Brain microvascular endothelial cell (primary cell): ENCODE measurements around the gene ADORA2A.

Experiments used
- DNase-seq: peaks from one replicate; pipeline ENCODE4 v3.0.0-alpha.2; 2020
- H3K27ac ChIP-seq: fragments of 250-450 bp; sonication (Bioruptor Pico); 2 replicates; pipeline ENCODE4 v1.5.1; 2020; ENCODE audit warnings: mild to moderate bottlenecking, moderate library complexity
- H3K27me3 ChIP-seq: fragments of 250-450 bp; sonication (Bioruptor Pico); replicated peaks from 2 replicates; pipeline ENCODE4 v1.5.1; 2020; ENCODE audit warnings: mild to moderate bottlenecking
- H3K36me3 ChIP-seq: fragments of 250-450 bp; sonication (Bioruptor Pico); replicated peaks from 2 replicates; pipeline ENCODE4 v1.5.1; 2020; ENCODE audit warnings: mild to moderate bottlenecking
- H3K4me3 ChIP-seq: 2 replicates; pipeline ENCODE4 v1.5.1; 2011; ENCODE audit warnings: low read depth, mild to moderate bottlenecking, control low read depth, low read length, moderate library complexity
- in situ Hi-C: cut with HindIII; loops from 2 replicates; pipeline ENCODE4 v1.10.0; 2017; ENCODE audit warnings: low sequenced_read_pairs, low pct_ligation_motif_present
- TF ChIP-seq, protein P1 (sequence below): IDR thresholded peaks from 2 replicates; pipeline ENCODE4 v1.5.1; 2011; ENCODE audit warnings: low read depth, mild to moderate bottlenecking, moderate library complexity, low read length, control low read depth, inconsistent platforms; ENCODE audit errors: missing control alignments

Gene ADORA2A

DNA sequence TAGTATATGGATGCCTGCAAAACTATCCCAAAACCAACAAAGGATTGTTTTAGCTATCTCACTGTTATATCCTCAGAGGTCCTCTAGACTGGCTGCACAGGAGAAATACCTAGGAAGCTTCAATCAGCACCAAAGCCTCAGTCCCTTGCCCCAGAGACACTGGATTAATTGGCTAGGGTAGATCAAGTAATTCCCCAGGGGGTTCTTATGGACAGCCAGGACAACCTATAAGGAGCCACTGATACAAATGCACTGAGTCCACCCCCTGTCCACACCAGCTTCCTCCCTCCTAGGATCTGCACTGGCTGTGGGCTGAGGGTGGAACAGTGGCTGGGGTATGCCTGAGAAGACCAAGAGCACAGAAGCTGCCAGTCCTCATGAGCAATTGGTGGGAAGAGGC is 16.3 kb downstream of the ADORA2A start:
- Histone ChIP-seq H3K36me3 (no peaks in the 10 kb centered on the region), H3K27ac (no peak overlapping the region), H3K27me3 (no peaks in the 10 kb centered on the region), H3K4me3 (no peak overlapping the region)
- TF ChIP-seq, protein P1, sequence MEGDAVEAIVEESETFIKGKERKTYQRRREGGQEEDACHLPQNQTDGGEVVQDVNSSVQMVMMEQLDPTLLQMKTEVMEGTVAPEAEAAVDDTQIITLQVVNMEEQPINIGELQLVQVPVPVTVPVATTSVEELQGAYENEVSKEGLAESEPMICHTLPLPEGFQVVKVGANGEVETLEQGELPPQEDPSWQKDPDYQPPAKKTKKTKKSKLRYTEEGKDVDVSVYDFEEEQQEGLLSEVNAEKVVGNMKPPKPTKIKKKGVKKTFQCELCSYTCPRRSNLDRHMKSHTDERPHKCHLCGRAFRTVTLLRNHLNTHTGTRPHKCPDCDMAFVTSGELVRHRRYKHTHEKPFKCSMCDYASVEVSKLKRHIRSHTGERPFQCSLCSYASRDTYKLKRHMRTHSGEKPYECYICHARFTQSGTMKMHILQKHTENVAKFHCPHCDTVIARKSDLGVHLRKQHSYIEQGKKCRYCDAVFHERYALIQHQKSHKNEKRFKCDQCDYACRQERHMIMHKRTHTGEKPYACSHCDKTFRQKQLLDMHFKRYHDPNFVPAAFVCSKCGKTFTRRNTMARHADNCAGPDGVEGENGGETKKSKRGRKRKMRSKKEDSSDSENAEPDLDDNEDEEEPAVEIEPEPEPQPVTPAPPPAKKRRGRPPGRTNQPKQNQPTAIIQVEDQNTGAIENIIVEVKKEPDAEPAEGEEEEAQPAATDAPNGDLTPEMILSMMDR = no peak
- in situ Hi-C loops = no loop called here
- DNase-seq = no peak

DNA sequence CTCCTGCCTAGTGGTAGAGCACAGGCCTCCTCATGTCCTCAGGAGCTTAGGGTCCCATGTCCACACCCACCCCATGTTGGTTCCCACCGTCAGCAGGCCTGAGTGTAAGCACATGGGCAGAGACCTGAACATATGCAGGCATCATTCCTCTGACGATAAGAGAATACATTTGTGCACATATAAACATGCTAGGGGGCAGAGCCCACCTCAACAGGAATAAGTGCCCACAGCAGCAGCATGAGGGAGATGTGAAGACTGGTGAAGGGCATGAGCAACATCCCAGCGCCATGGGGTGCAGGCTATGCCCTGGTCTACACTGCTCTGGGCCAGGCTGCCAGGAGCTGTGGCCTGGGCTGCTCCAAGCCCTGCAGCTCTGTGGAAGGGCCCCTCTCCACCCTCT is 16.9 kb downstream of the ADORA2A start:
- in situ Hi-C loops = no loop called here
- H3K4me3 ChIP-seq = no peak overlapping the region
- H3K27ac ChIP-seq = no peak overlapping the region
- TF ChIP-seq, protein P1 = no peak
- no peaks in the 10 kb centered on the region for H3K36me3 ChIP-seq
- no peaks in the 10 kb centered on the region for H3K27me3 ChIP-seq
- no peak for DNase-seq

DNA sequence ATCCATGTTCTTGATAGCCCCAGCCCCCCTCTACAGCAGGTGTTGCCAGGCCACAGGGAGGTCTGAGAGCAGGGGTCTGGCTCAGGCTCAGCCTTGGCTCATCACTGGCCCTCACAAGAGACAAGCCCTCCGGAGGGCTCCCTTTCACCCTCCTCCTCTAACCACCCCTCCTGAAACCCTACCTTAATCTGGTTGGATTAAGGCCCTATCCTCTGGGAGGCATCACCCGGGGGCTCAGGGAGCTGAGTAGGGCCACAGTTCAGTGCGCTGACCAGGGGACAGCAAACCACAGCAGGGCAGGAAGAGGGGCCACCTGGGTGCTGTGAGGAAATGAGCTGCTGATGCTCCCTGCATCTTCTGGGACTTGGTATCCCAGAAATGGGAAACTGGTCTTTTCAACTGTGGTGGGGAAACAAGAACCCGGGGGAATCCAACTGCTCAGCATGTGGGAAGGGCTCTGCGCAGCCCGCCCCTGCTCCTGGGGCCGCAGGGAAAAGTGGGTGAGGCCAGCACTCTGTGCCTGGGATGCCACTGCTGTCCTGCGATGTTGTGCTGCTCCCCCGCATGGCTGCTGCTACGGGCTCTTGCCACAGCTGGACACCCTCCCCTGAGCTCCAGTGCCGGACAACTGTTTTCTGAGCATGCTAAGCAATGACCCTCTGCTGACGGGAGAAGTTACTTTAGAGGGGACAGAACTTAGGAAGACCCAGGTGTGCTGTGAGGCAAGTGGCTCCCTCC is 17.5 kb downstream of the ADORA2A start:
- no peaks in the 10 kb centered on the region for H3K27me3 ChIP-seq
- H3K36me3 ChIP-seq = no peaks in the 10 kb centered on the region
- no peak for DNase-seq
- TF ChIP-seq, protein P1 = no peak
- no peak overlapping the region for H3K27ac ChIP-seq
- H3K4me3 ChIP-seq = no peak overlapping the region
- in situ Hi-C loops = no loop called here

DNA sequence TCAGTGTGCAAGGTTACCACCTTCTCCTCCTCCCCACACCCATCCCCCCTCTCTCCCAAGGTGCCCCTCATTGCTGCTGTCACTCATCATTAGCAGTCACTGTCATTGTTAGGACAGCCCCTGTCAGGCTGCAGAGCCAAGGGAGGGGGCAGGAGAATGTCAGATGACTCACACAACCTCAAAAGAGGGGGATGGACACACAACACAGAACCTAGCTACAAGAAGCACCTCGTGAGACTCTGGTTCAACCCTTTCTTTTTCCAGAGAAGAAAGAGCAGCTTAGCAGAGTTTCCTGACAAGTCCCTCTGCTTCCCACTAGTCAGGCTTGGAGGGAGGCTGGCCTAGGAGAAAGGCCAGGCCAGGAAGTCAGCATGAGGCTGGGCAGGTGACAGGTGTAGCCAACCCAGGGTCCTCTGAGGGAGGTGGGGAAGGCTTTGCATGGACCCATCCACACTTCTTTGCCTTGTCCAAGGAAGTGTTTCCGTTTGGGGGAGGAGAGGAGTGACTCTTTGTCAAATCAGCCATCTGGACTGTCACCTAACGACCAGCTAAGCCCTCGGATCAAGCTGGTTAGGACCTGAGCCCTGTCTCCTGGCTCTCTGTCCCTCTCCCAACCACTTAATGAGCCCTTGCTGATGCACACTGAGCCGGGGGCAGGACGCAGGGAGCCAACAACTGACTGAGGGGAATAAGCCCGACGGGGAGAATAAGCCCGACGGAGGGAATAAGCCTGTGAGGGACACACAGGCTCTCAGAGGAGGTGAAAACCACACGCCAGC is 18.3 kb downstream of the ADORA2A start:
- H3K36me3 ChIP-seq = no peaks in the 10 kb centered on the region
- H3K27me3 ChIP-seq = no peaks in the 10 kb centered on the region
- in situ Hi-C loops = no loop called here
- H3K27ac ChIP-seq = no peak overlapping the region
- no peak overlapping the region for H3K4me3 ChIP-seq
- TF ChIP-seq, protein P1 = no peak
- DNase-seq = no peak

DNA sequence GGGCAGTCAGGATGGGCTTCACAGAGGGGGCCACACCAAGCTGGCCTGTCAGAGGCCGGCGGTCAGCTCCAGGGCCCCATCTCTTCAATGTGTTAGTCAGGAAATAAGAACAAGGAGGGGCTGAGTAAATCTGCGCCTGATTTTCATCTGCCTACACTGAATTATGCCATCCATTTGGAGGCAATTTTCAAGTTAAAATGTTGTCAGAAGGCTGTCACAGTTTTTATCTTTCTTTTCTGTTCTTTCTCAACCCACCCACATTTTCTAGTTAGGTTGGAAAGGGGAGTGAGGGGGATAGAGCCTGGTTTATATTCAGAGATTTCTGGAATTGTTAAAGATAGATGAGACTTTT is 18.8 kb downstream of the ADORA2A start:
- Histone ChIP-seq H3K27me3 (no peaks in the 10 kb centered on the region), H3K36me3 (no peaks in the 10 kb centered on the region), H3K4me3 (no peak overlapping the region), H3K27ac (no peak overlapping the region)
- TF ChIP-seq, protein P1 = no peak
- no peak for DNase-seq
- in situ Hi-C loops = no loop called here

DNA sequence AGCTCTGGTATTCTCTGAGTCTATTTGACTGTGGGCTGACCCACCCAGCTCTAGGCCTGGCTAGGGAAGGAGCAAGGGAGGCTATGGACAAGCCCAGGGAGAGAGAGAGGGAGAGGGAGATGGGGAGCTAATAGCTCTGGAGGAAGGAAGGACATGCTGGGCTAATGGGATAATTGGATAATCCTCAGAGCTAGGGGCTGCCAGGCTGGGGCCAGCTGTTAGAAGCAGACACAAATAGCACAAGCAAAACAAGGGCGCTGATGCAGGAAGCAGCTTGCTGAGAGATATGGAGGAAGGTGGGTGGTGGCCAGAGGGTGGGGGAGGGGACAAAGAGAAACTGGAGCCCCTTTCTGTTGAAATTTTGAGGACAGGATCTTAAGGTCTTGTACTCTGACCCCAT is 23.2 kb downstream of the ADORA2A start:
- TF ChIP-seq, protein P1 = no peak
- H3K27ac ChIP-seq = no peak overlapping the region
- no peak overlapping the region for H3K4me3 ChIP-seq
- no peaks in the 10 kb centered on the region for H3K36me3 ChIP-seq
- in situ Hi-C loops = no loop called here
- DNase-seq = no peak
- H3K27me3 ChIP-seq = no peaks in the 10 kb centered on the region
